ENCODE results near the gene MIDN. TPM values are rescaled to one million over a fixed set of nuclear protein-coding genes. Genes with fewer than 3 reads are reported as not detected.
A peak's percentile ranks its signal among the peaks of the same experiment; 100 is the strongest.

MIDN gene
- total RNA-seq, 1 experiment from 2014 or later, result 286 TPM

DNA sequence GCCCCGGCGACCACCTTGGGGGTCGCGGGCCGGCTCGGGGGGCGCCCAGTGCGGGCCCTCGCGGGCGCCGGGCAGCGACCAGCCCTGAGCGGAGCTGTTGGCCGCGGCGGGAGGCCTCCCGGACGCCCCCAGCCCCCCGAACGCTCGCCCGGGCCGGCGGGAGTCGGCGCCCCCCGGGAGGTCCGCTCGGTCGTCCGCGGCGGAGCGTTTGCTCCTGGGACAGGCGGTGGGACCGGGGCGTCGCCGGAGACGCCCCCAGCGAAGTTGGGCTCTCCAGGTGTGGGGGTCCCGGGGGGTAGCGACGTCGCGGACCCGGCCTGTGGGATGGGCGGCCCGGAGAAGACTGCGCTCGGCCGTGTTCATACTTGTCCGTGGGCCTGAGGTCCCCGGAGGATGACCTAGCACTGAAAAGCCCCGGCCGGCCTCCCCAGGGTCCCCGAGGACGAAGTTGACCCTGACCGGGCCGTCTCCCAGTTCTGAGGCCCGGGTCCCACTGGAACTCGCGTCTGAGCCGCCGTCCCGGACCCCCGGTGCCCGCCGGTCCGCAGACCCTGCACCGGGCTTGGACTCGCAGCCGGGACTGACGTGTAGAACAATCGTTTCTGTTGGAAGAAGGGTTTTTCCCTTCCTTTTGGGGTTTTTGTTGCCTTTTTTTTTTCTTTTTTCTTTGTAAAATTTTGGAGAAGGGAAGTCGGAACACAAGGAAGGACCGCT lies 42.1 kb upstream of the MIDN start:
- no peak overlapping the region for H4K91ac ChIP-seq (ENCODE audit: insufficient read length, low read depth, low read length)
- no peak overlapping the region for H3K23ac ChIP-seq (ENCODE audit: insufficient read length, low read depth, low read length)
- H3K4me1 Mint-ChIP-seq, result peaks cover 15 to 22% of the 10 kb centered on the region in 2 experiments
- peaks cover 9% of the 10 kb centered on the region for H3K79me1 ChIP-seq (ENCODE audit: insufficient read depth, low read depth, low read length, poor library complexity, severe bottlenecking)
- H3K4me2 ChIP-seq (ENCODE audit: insufficient read depth, insufficient read length, low read length), result peak overlapping the region; percentile 99
- peaks cover 27% of the 10 kb centered on the region; the same call in 1 of the 2 replicates for H3K79me2 ChIP-seq (ENCODE audit: insufficient read depth, low read length)
- H3K27ac Mint-ChIP-seq, result peak overlapping the region in 2 of 3 experiments; percentile 6 to 73; a peak in 2 of 7 replicates
- TF ChIP-seq, protein P1, sequence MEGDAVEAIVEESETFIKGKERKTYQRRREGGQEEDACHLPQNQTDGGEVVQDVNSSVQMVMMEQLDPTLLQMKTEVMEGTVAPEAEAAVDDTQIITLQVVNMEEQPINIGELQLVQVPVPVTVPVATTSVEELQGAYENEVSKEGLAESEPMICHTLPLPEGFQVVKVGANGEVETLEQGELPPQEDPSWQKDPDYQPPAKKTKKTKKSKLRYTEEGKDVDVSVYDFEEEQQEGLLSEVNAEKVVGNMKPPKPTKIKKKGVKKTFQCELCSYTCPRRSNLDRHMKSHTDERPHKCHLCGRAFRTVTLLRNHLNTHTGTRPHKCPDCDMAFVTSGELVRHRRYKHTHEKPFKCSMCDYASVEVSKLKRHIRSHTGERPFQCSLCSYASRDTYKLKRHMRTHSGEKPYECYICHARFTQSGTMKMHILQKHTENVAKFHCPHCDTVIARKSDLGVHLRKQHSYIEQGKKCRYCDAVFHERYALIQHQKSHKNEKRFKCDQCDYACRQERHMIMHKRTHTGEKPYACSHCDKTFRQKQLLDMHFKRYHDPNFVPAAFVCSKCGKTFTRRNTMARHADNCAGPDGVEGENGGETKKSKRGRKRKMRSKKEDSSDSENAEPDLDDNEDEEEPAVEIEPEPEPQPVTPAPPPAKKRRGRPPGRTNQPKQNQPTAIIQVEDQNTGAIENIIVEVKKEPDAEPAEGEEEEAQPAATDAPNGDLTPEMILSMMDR (conservative IDR thresholded peaks at IDR 0.05), result no peak
- no peak overlapping the region for H2BK5ac ChIP-seq (ENCODE audit: insufficient read length, low read length)
- no peak overlapping the region for H2BK12ac ChIP-seq (ENCODE audit: insufficient read length, low read depth, low read length)
- H3K23me2 ChIP-seq (ENCODE audit: insufficient read length, low read depth, low read length, poor library complexity, severe bottlenecking), result peaks cover 14% of the 10 kb centered on the region
- no peak for DNase-seq
- H3K56ac ChIP-seq (ENCODE audit: insufficient read length, low read depth, low read length), result no peak overlapping the region
- H3K4me3 Mint-ChIP-seq, result peak overlapping the region; percentile 87 to 88
- H3K27me3 Mint-ChIP-seq (ENCODE audit: low read depth), result no peaks in the 10 kb centered on the region
- no peak overlapping the region for H3K18ac ChIP-seq (ENCODE audit: insufficient read length, low read depth, low read length)
- H4K8ac ChIP-seq (replicated peaks; ENCODE audit: insufficient read length, low read depth, low read length), result no peak overlapping the region
- H3K9ac ChIP-seq (ENCODE audit: extremely low read depth, insufficient read length, low read length), result peak overlapping the region; percentile 76
- no peaks in the 10 kb centered on the region for H3K4me1 ChIP-seq (ENCODE audit: insufficient read depth, low read length)
- peaks cover 7 to 21% (median 17%) of the 10 kb centered on the region in 3 experiments for H3K36me3 Mint-ChIP-seq (ENCODE audit: insufficient read depth in 1 of 3, low read depth in 3 of 3)
- H2BK120ac ChIP-seq (ENCODE audit: low read depth, low read length, poor library complexity, severe bottlenecking), result no peak overlapping the region
- H3K9me3 Mint-ChIP-seq, result no peaks in the 10 kb centered on the region
- peaks cover 4% of the 10 kb centered on the region for H4K20me1 ChIP-seq (ENCODE audit: control insufficient read depth, insufficient read depth, insufficient read length)
- no peaks in the 10 kb centered on the region for H3K9me3 ChIP-seq (ENCODE audit: control insufficient read depth, low read depth, low read length)
- H2BK15ac ChIP-seq (ENCODE audit: low read depth, low read length), result no peak overlapping the region
- H3T11ph ChIP-seq (ENCODE audit: low read length), result no peak overlapping the region
- no CpG with 5 or more reads among the region's 78 CpGs for WGBS (ENCODE audit: extremely low coverage, insufficient read length, low lambda C conversion rate)
- no peaks in the 10 kb centered on the region for H3K27me3 ChIP-seq (ENCODE audit: insufficient read depth, low read length)
- no peak overlapping the region for H4K5ac ChIP-seq (ENCODE audit: insufficient read length, low read depth, low read length)
- no peak overlapping the region for H2AFZ ChIP-seq (ENCODE audit: low read length)
- no peak overlapping the region for H3K14ac ChIP-seq (ENCODE audit: insufficient read depth, low read length)
- no peak overlapping the region for H2BK20ac ChIP-seq (ENCODE audit: low read depth, low read length, poor library complexity, severe bottlenecking)
- no peak overlapping the region for H3K27ac ChIP-seq (ENCODE audit: insufficient read length, low read depth, low read length)
- H2AK5ac ChIP-seq (ENCODE audit: insufficient read length, low read length), result no peak overlapping the region
- H3K4ac ChIP-seq (ENCODE audit: low read depth, low read length), result no peak overlapping the region

All from H9 (cell line).